GM21529 (cell line): Measurements from ENCODE around the gene HYAL2.

ENCODE experiments used
- ATAC-seq: cut with Tn5 transposase; IDR thresholded peaks from one replicate; pipeline ENCODE4 v1.9.1; 2021; ENCODE audit not compliant: unreplicated experiment

The HYAL2 gene

DNA sequence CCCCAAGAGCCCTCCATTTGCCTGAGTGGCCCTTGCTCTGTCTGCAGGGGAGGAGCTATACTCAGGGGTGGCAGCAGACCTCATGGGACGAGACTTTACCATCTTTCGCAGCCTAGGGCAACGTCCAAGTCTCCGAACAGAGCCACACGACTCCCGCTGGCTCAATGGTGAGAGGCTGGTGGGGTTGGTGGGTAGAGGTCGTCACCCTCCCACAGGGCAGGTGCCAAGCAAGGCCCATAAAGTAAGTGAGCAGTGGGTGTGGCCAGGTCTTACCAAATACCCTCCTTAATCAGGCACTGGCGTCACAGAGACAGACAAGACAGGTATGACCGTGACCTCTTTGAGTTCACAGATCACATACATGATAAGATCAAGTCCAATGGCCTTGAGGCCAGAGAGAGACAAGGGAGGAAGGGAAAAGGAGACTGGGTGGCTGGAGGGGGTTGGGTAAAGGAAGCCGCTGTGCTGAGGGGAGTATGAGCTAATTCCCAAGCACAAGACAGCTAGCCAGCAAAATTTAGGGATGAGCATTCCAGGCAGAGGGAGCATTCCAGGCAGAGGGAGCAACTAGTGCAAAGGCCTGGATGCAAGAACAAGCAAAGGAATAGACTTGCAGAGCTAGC lies 51.1 kb downstream of the HYAL2 start:
- ATAC-seq, result no peak

GRCh38 chr3:50270422-50271224 lies 51.9 kb downstream of the HYAL2 start:
- ATAC-seq, result no peak

GRCh38 chr3:50269977-50270413 lies 52.5 kb downstream of the HYAL2 start:
- ATAC-seq, result no peak

GRCh38 chr3:50269460-50269859 lies 53.1 kb downstream of the HYAL2 start:
- ATAC-seq, result no peak

DNA sequence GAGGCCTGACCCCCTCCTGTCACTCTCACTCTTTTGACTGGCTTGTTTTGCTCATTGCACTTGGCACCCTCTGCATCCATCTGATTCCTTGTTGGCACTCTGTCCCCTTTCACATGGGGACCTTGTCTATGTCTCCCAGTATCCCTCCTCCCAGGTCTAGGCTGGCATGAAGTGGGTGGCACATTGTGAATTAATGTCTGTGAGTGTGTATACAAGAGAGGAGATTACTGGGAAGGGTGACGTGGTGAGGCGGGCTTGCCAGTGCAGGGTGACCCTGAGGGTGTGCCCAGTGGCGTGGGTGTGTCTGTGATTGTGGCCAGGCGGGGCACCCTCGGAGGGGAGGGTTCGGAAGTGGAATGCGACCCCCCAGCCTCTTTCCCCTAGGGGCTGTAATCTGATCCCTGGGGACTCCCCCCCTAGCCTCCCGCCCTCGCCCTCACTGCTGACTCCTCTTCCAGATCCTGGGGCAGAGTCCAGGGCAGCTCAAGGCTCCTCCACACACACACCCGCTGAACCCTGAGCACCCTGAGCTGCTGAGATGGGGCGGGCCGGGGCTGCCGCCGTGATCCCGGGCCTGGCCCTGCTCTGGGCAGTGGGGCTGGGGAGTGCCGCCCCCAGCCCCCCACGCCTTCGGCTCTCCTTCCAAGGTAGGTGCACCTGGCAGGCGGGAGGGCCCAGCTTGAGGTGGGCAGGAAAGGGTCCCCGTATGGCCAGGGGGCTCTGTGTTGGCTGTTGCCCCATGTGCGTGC lies 53.7 kb downstream of the HYAL2 start, which contains the start of gene SEMA3B:
Gene SEMA3B, plus strand, starts transcription at position 445 of the 749 bp plus-strand sequence. Its CDS starts 94 bp downstream, at position 539.
- ATAC-seq, result no peak

DNA sequence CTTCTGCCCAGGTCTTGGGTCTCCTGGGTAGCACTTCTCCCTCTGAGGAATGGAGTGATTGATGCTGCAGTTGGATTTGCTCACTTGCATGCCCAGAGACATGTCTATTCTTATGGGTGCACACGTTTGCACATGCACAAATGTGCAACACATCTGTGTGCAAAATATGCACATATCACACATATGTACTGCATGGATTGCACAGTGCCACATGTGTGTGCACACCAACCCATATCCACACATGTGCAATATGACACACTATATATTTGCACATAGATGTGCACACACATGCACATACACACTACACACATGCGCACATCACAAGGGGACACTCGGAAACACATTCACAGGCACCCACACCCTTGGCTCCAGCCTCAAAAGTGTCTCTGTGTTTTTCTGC lies 54.3 kb downstream of the HYAL2 start:
- no peak for ATAC-seq
